Stimulated activated CD4-positive, alpha-beta T cell treated with anti-CD3 and anti-CD28 coated beads, Interleukin-2, amount 100 ng/mL, for 48 hours (primary cell): ENCODE measurements around the gene SCYGR7.
A peak's percentile ranks its signal among the peaks of the same experiment; 100 is the strongest.
"Not testable (repeated sequence)": the region's sequence is repeated elsewhere in the genome, so short reads cannot be mapped to it uniquely, and the experiment has no call there.

Experiments
- DNase-seq, 2 donors: peaks; one replicate each; pipeline ENCODE4 v3.0.0-alpha.2; 2020

SCYGR7 gene

GRCh38 chr2:227728035-227728434 lies at the start of gene SCYGR7:
Gene SCYGR7, plus strand, starts transcription at chr2:227728335. Its CDS starts 0 bp downstream, at chr2:227728335.
- no peak for DNase-seq

DNA sequence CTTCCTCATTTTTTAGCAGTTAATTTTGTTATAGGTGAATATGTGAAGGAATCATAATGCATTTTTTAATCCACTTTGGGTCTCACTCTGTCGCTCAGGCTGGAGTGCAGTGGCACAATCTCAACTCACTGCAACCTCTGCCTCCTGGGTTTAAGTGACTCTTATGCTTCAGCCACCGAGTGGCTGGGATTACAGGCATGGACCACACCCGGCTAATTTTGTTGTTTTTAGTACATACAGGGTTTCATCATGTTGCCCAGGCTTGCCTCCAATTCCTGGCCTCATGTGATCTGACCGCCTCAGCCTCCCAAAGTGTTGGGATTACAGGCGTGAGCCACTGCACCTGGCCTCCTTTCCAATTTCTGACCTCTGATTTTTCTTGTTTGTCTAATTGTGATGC lies 43.9 kb upstream of the SCYGR7 start:
- DNase-seq = no peak

DNA sequence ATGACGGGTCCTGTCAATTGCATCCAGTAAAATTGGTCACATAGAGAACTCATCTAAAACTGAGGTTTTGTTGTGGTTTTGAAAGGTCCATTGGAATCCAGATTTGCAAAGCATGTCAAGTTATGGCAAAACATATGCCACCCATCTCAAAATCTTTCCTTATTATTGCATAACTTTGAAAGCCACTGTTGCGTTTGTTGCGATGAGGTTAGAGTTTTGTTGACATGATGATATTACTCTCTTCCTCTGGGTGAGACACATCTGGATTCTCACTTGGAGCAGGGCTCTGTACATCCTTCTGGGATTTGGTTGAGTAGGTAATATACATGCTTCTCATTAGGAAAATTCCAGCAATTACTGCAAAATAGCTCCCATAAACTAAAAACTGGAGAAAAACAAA lies 40.9 kb upstream of the SCYGR7 start:
- no peak for DNase-seq

GRCh38 chr2:227696990-227697679 lies 31.0 kb upstream of the SCYGR7 start:
- DNase-seq = no peak

GRCh38 chr2:227701556-227701955 lies 26.6 kb upstream of the SCYGR7 start:
- DNase-seq = no peak

GRCh38 chr2:227703280-227703732 lies 24.8 kb upstream of the SCYGR7 start:
- DNase-seq = no peak

DNA sequence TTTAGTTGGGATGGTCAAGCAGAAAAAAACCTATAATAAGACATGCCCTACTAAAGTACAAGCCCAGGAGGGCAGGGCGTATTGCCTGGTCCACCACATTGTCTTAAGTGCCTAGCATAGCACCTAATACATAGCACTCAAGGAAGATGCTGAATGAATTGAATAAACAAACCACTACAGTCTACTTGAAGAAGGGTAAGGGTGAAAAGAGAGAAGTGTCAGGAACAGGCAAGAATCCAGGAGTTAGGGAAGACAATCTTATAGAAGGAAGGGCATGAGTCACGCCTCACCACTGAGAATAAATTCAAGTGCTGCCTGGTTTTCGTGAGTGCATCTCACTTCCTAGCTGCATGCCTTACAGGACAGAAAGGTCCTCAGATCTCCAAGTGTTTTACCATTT lies 24.2 kb upstream of the SCYGR7 start:
- DNase-seq = no peak

- no peak for DNase-seq
Measured at GRCh38 chr2:227706859-227707258, 21.3 kb upstream of the SCYGR7 start.

GRCh38 chr2:227707390-227707789 lies 20.7 kb upstream of the SCYGR7 start:
- DNase-seq = no peak

DNA sequence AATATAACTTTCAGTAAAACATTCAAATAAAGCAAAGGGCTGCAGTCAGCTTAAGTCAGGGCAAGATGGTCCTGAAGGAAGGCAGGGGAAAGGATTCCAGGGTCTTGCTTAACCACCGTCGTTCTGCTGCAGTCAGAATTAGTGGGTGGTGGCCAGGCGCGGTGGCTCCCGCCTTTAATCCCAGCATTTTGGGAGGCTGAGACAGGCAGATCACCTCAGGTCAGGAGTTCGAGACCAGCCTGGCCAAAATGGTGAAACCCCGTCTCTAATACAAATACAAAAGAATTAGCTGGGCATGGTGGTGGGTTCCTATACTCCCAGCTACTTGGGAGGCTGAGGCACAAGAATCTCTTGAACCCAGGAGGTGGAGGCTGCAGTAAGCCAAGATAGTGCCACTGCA lies 17.1 kb upstream of the SCYGR7 start:
- no peak for DNase-seq

- DNase-seq = no peak
Measured at GRCh38 chr2:227713291-227713690, 14.8 kb upstream of the SCYGR7 start.

GRCh38 chr2:227716501-227716900 lies 11.6 kb upstream of the SCYGR7 start:
- DNase-seq = no peak

GRCh38 chr2:227717687-227718567 lies 10.2 kb upstream of the SCYGR7 start, which contains the start of gene SLC19A3:
Gene SLC19A3, minus strand, starts transcription at chr2:227718028. Its CDS starts 15,710 bp downstream, at chr2:227702318.
- DNase-seq = peak; percentile 4 to 7

DNA sequence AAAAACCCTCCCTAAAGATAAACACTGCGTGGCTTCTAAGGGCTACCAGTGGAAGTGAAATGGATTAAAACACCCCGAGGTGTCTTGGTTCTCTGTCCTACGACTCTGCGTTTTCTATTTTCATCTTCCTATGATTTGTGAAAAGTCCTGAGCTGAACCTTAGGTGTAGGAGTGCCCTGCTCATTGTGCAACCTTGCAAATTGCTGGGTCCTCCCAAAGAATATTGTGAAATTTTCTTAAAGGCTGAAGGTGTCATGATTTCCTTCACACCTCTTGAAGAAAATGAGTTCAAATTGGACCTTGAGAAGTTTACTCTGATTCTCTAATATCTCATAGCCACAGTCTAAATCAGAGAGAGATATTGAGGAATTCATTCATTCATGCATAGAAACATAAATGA lies 8.5 kb upstream of the SCYGR7 start:
- DNase-seq = no peak

DNA sequence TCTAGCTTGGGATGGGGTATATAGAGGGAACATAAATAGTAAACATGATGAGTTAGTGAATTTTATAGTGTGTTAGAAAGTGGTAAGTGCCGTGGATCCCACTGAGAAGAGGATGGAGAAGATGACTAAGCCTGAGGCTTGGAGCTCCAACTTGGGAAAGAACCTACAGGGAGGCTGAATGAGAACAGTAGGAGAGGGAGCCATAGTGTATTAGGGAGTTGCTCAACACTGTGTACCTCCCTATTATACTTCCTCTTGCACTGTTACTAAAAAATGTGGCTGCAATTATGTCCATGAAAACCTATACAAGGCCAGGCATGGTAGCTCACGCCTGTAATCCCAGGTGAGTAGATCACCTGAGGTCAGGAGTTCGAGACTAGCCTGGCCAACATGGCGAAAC lies 7.5 kb upstream of the SCYGR7 start:
- DNase-seq = no peak

GRCh38 chr2:227722821-227723220 lies 5.3 kb upstream of the SCYGR7 start:
- not testable (repeated sequence) for DNase-seq

- DNase-seq = no peak
Measured at GRCh38 chr2:227724394-227725039, 3.6 kb upstream of the SCYGR7 start, which contains the start of gene SCYGR6. Gene SCYGR6, minus strand, starts transcription at chr2:227724757. Its CDS starts 0 bp downstream, at chr2:227724757.

DNA sequence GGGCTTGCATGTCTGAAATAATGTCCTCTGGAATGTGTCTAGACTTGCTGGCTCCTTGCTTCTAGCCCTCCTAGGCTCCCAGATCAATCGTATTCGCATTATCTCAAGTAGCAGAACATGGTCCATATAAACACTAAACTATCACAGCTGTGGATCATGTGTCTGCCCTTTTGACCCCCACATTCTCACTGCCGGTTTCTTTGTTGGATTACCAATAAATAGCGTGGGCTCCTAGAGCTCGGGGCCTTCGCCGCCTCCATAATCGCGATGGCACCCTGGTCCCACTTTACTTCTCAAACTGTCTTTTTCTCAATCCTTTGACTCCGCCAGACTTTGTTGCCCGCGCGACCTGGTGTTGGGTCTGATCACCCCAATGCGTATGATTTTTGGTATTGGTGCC lies 11.2 kb downstream of the SCYGR7 start:
- no peak for DNase-seq

DNA sequence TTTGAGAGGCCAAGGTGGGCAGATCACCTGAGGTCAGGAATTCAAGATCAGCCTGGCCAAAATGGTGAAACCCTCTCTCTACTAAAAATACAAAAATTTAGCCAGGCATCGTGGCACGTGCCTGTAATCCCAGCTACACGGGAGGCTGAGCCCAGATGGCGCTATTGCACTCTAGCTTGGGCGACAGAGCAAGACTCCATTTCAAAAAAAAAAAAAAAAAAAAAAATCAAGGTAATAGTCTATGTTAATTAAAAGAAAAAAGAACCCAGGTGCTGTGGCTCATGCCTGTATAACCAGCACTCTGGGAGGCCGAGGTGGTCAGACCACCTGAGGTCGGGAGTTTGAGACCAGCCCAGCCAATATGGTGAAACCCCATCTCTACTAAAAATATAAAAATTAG lies 12.6 kb downstream of the SCYGR7 start:
- DNase-seq = not testable (repeated sequence)

DNA sequence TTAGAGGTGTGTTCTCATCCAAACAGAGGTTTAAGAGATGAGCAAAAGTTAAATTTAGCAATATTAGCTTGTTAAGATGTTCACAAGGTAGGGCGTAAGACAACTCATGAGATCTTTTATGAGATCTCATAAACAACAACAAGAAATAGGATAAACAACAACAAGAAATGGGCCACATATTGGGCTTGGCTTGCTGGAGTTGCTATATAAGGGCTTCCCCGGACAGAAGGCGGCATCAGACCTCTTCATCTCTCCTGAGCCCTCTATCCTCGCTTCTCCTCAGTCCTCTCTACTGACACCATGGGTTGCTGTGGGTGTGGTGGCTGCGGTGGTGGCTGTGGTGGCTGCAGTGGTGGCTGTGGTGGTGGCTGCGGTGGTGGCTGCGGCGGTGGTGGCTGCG lies 17.5 kb downstream of the SCYGR7 start, which contains the start of gene SCYGR8:
TSS of gene SCYGR8 (plus strand) at position 301 of the 400 bp plus-strand sequence. CDS start at position 301, 0 bp downstream.
- DNase-seq = no peak

DNA sequence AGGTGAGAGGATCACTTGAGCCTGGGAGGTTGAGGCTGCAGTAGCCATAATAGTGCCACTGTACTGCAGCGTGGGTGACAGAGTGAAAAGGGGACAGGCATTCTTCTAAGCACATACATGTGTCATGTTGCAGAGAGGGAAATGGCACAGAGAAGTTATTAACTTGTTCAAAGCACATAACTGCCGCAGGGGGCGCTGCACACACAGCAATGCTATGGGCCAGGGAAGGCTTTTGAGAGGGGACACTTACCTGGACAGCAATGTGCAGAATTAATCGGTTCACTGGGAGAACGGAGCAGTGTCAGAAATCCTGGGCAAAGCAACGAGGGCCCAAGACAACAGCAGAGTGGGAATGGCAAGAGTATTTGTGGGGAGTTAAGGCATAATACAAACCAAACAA lies 19.9 kb downstream of the SCYGR7 start:
- DNase-seq = no peak

DNA sequence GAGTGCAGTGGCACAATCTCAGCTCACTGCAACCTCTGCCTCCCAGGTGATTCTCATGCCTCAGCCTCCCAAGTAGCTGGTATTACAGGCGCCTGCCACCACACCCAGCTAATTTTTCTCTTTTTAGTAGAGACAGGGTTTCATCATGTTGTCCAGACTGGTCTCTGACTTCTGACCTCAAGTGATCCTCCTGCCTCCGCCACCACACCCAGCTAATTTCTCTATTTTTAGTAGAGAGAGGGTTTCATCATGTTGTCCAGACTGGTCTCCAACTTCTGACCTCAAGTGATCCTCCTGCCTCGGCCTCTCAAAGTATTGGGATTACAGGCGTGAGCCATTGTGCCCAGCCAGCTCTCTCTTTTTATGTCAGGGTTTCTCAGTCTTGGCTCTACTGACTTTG lies 28.1 kb downstream of the SCYGR7 start:
- not testable (repeated sequence) for DNase-seq
